WTC11 (cell line): Measurements from ENCODE around the gene GLG1. TPM values are rescaled to one million over a fixed set of nuclear protein-coding genes. Genes with fewer than 3 reads are reported as not detected.

ENCODE experiments used
- ATAC-seq: fragments of 200-7000 bp; cut with Tn5 transposase; 2 replicates; pipeline ENCODE4 v1.10.0; 2021; ENCODE audit warnings: mild to moderate bottlenecking, moderate library complexity
- CTCF ChIA-PET: fragments of 300-600 bp; sonication (Branson Sonifier 250); formaldehyde crosslinking; loops from one replicate; lab custom pipeline; 2021; ENCODE audit warnings: antibody characterized with exemption; lab: Charles Lee
- POLR2A ChIA-PET: fragments of 350-600 bp; sonication (Branson Sonifier 250); formaldehyde crosslinking; loops from one replicate; lab custom pipeline; 2021; ENCODE audit warnings: antibody characterized with exemption; lab: Charles Lee
- DNase-seq: peaks from one replicate; pipeline ENCODE4 v3.0.0; 2021; ENCODE audit warnings: low spot score
- H3K27ac Mint-ChIP-seq: 2 replicates; pipeline ENCODE4 v1.8.0; 2021; ENCODE audit warnings: mixed read lengths
- H3K27me3 Mint-ChIP-seq: 2 replicates; pipeline ENCODE4 v1.8.0; 2021; ENCODE audit warnings: low read depth, mild to moderate bottlenecking, moderate library complexity, mixed read lengths
- H3K36me3 Mint-ChIP-seq: 2 replicates; pipeline ENCODE4 v1.8.0; 2021; ENCODE audit warnings: mixed read lengths
- H3K4me1 Mint-ChIP-seq: 2 replicates; pipeline ENCODE4 v1.8.0; 2022; ENCODE audit warnings: mixed read lengths
- H3K4me3 Mint-ChIP-seq: 2 replicates; pipeline ENCODE4 v1.8.0; 2021; ENCODE audit warnings: mild to moderate bottlenecking, moderate library complexity, mixed read lengths
- H3K9me3 Mint-ChIP-seq: 2 replicates; pipeline ENCODE4 v1.8.0; 2021; ENCODE audit warnings: mixed read lengths
- ESRRA ChIP-seq: sonication (generic); formaldehyde crosslinking; IDR thresholded peaks from 2 replicates; pipeline ENCODE4 v1.8.1; 2022; ENCODE audit warnings: mild to moderate bottlenecking, missing genetic modification reagents, borderline replicate concordance
- FOXP1 ChIP-seq: sonication (generic); formaldehyde crosslinking; IDR thresholded peaks from 2 replicates; pipeline ENCODE4 v1.8.0; 2022; ENCODE audit warnings: missing genetic modification reagents, mild to moderate bottlenecking, moderate library complexity, borderline replicate concordance
- GTF2I ChIP-seq: fragments of 250-450 bp; sonication (Bioruptor Pico); conservative IDR thresholded peaks from 2 replicates; pipeline ENCODE4 v1.4.0; 2021; ENCODE audit warnings: mild to moderate bottlenecking
- NFE2L1 ChIP-seq: sonication (generic); formaldehyde crosslinking; IDR thresholded peaks from 2 replicates; pipeline ENCODE4 v1.8.1; 2023; ENCODE audit warnings: missing genetic modification reagents
- RORB ChIP-seq: fragments of 250-450 bp; sonication (Bioruptor Pico); IDR thresholded peaks from 2 replicates; pipeline ENCODE4 v1.9.0; 2021; ENCODE audit warnings: mild to moderate bottlenecking
- SMAD3 ChIP-seq: sonication (generic); formaldehyde crosslinking; IDR thresholded peaks from 2 replicates; pipeline ENCODE4 v1.8.0; 2022; ENCODE audit warnings: missing genetic modification reagents, mild to moderate bottlenecking, borderline replicate concordance
- TEAD1 ChIP-seq: sonication (generic); formaldehyde crosslinking; IDR thresholded peaks from 2 replicates; pipeline ENCODE4 v1.8.0; 2022; ENCODE audit warnings: mild to moderate bottlenecking, missing genetic modification reagents
- TP53 ChIP-seq: sonication (generic); formaldehyde crosslinking; IDR thresholded peaks from 2 replicates; pipeline ENCODE4 v1.8.1; 2023; ENCODE audit warnings: mild to moderate bottlenecking, missing genetic modification reagents
- ZBTB21 ChIP-seq: sonication (generic); formaldehyde crosslinking; IDR thresholded peaks from 2 replicates; pipeline ENCODE4 v1.8.1; 2023; ENCODE audit warnings: mild to moderate bottlenecking, missing genetic modification reagents, borderline replicate concordance
- ZNF121 ChIP-seq: sonication (generic); formaldehyde crosslinking; IDR thresholded peaks from 2 replicates; pipeline ENCODE4 v1.8.0; 2023; ENCODE audit warnings: missing genetic modification reagents
- ZNF263 ChIP-seq: sonication (generic); formaldehyde crosslinking; IDR thresholded peaks from 2 replicates; pipeline ENCODE4 v1.8.1; 2022; ENCODE audit warnings: low read depth, mild to moderate bottlenecking, moderate library complexity, missing genetic modification reagents
- ZNF416 ChIP-seq: fragments of 250-450 bp; sonication (Bioruptor Pico); IDR thresholded peaks from 2 replicates; pipeline ENCODE4 v1.9.0; 2021; ENCODE audit warnings: mild to moderate bottlenecking, inconsistent platforms
- ZNF425 ChIP-seq: fragments of 250-450 bp; sonication (Bioruptor Pico); conservative IDR thresholded peaks from 2 replicates; pipeline ENCODE4 v1.9.0; 2021; ENCODE audit warnings: mild to moderate bottlenecking
- ZNF671 ChIP-seq: fragments of 250-450 bp; sonication (Bioruptor Pico); IDR thresholded peaks from 2 replicates; pipeline ENCODE4 v1.8.0; 2021; ENCODE audit warnings: mild to moderate bottlenecking
- total RNA-seq: library from RNA; stranded (reverse); gene quantifications from 3 replicates; pipeline ENCODE4 v1.2.3, GENCODE V29; 2021
- TF ChIP-seq, protein P1 (sequence below): sonication (generic); formaldehyde crosslinking; conservative IDR thresholded peaks from 2 replicates; pipeline ENCODE4 v1.8.1; 2023; ENCODE audit warnings: mild to moderate bottlenecking, low read depth, missing genetic modification reagents, moderate library complexity
- TF ChIP-seq, protein P2 (sequence below): sonication (generic); formaldehyde crosslinking; IDR thresholded peaks from 2 replicates; pipeline ENCODE4 v1.8.0; 2022; ENCODE audit warnings: missing genetic modification reagents
- TF ChIP-seq, protein P3 (sequence below): sonication (generic); formaldehyde crosslinking; IDR thresholded peaks from 2 replicates; pipeline ENCODE4 v1.8.1; 2023; ENCODE audit warnings: mild to moderate bottlenecking, missing genetic modification reagents, moderate library complexity
- TF ChIP-seq, protein P4 (sequence below): sonication (generic); formaldehyde crosslinking; IDR thresholded peaks from 2 replicates; pipeline ENCODE4 v1.8.0; 2023; ENCODE audit warnings: mild to moderate bottlenecking, missing genetic modification reagents

GLG1 gene
- total RNA-seq, 1 experiment from 2014 or later: 156 TPM

DNA sequence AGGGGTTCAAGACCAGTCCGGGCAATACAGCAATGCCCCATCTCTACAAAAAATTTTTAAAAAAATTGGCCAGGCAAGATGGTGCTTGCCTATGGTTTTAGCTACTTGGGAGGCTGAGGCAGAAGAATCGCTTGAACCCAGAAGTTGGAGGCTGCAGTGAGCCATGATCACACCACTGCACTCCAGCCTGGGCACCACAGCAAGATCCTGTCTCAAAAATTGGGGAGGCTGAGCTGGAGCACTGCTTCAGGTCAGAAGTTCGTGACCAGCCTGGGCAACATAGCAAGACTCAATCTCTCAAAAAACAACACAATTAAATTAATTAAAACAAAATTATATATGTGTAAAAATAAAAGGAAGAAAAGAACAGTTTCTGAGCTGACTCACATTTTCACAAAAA, 110.9 kb downstream of the GLG1 start:
- H3K9me3 Mint-ChIP-seq: no peaks in the 10 kb centered on the region
- H3K27me3 Mint-ChIP-seq: no peaks in the 10 kb centered on the region
- no peak overlapping the region for H3K4me3 Mint-ChIP-seq
- POLR2A ChIA-PET: no interaction called here
- no peak overlapping the region for H3K27ac Mint-ChIP-seq
- CTCF ChIA-PET: no interaction called here
- peaks cover 32% of the 10 kb centered on the region for H3K36me3 Mint-ChIP-seq
- no peaks in the 10 kb centered on the region for H3K4me1 Mint-ChIP-seq
- ATAC-seq: no peak
- no peak for DNase-seq
- TF ChIP-seq ESRRA (no peak), SMAD3 (CRISPR knock-in tag) (no peak), GTF2I (no peak), ZNF121 (CRISPR knock-in tag) (peak; percentile 65)
- TF ChIP-seq, protein P1, sequence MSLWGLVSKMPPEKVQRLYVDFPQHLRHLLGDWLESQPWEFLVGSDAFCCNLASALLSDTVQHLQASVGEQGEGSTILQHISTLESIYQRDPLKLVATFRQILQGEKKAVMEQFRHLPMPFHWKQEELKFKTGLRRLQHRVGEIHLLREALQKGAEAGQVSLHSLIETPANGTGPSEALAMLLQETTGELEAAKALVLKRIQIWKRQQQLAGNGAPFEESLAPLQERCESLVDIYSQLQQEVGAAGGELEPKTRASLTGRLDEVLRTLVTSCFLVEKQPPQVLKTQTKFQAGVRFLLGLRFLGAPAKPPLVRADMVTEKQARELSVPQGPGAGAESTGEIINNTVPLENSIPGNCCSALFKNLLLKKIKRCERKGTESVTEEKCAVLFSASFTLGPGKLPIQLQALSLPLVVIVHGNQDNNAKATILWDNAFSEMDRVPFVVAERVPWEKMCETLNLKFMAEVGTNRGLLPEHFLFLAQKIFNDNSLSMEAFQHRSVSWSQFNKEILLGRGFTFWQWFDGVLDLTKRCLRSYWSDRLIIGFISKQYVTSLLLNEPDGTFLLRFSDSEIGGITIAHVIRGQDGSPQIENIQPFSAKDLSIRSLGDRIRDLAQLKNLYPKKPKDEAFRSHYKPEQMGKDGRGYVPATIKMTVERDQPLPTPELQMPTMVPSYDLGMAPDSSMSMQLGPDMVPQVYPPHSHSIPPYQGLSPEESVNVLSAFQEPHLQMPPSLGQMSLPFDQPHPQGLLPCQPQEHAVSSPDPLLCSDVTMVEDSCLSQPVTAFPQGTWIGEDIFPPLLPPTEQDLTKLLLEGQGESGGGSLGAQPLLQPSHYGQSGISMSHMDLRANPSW: no peak
- TF ChIP-seq, all 79 proteins: peak for 1

GRCh38 chr16:74492976-74493375, 113.9 kb downstream of the GLG1 start:
- Mint-ChIP-seq H3K36me3 (peaks cover 50% of the 10 kb centered on the region), H3K9me3 (no peaks in the 10 kb centered on the region), H3K4me3 (no peak overlapping the region), H3K4me1 (no peaks in the 10 kb centered on the region), H3K27ac (no peak overlapping the region), H3K27me3 (no peaks in the 10 kb centered on the region)
- DNase-seq: no peak
- no peak for TF ChIP-seq TP53 (CRISPR knock-in tag)
- TF ChIP-seq ZNF416 (CRISPR knock-in tag): no peak
- no peak for TF ChIP-seq TEAD1
- no peak for TF ChIP-seq ZNF671 (CRISPR knock-in tag)
- TF ChIP-seq ZNF263 (CRISPR knock-in tag): no peak
- TF ChIP-seq RORB (CRISPR knock-in tag): no peak
- TF ChIP-seq NFE2L1: no peak
- TF ChIP-seq, protein P2, sequence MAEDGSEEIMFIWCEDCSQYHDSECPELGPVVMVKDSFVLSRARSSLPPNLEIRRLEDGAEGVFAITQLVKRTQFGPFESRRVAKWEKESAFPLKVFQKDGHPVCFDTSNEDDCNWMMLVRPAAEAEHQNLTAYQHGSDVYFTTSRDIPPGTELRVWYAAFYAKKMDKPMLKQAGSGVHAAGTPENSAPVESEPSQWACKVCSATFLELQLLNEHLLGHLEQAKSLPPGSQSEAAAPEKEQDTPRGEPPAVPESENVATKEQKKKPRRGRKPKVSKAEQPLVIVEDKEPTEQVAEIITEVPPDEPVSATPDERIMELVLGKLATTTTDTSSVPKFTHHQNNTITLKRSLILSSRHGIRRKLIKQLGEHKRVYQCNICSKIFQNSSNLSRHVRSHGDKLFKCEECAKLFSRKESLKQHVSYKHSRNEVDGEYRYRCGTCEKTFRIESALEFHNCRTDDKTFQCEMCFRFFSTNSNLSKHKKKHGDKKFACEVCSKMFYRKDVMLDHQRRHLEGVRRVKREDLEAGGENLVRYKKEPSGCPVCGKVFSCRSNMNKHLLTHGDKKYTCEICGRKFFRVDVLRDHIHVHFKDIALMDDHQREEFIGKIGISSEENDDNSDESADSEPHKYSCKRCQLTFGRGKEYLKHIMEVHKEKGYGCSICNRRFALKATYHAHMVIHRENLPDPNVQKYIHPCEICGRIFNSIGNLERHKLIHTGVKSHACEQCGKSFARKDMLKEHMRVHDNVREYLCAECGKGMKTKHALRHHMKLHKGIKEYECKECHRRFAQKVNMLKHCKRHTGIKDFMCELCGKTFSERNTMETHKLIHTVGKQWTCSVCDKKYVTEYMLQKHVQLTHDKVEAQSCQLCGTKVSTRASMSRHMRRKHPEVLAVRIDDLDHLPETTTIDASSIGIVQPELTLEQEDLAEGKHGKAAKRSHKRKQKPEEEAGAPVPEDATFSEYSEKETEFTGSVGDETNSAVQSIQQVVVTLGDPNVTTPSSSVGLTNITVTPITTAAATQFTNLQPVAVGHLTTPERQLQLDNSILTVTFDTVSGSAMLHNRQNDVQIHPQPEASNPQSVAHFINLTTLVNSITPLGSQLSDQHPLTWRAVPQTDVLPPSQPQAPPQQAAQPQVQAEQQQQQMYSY (CRISPR knock-in tag): no peak
- TF ChIP-seq ZBTB21 (CRISPR knock-in tag): no peak
- no peak for TF ChIP-seq ZNF425 (CRISPR knock-in tag)
- TF ChIP-seq FOXP1 (CRISPR knock-in tag): no peak
- TF ChIP-seq SMAD3 (CRISPR knock-in tag): no peak
- no peak for TF ChIP-seq ZNF121 (CRISPR knock-in tag)
- TF ChIP-seq, protein P3, sequence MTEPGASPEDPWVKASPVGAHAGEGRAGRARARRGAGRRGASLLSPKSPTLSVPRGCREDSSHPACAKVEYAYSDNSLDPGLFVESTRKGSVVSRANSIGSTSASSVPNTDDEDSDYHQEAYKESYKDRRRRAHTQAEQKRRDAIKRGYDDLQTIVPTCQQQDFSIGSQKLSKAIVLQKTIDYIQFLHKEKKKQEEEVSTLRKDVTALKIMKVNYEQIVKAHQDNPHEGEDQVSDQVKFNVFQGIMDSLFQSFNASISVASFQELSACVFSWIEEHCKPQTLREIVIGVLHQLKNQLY (CRISPR knock-in tag): no peak
- TF ChIP-seq, protein P4, sequence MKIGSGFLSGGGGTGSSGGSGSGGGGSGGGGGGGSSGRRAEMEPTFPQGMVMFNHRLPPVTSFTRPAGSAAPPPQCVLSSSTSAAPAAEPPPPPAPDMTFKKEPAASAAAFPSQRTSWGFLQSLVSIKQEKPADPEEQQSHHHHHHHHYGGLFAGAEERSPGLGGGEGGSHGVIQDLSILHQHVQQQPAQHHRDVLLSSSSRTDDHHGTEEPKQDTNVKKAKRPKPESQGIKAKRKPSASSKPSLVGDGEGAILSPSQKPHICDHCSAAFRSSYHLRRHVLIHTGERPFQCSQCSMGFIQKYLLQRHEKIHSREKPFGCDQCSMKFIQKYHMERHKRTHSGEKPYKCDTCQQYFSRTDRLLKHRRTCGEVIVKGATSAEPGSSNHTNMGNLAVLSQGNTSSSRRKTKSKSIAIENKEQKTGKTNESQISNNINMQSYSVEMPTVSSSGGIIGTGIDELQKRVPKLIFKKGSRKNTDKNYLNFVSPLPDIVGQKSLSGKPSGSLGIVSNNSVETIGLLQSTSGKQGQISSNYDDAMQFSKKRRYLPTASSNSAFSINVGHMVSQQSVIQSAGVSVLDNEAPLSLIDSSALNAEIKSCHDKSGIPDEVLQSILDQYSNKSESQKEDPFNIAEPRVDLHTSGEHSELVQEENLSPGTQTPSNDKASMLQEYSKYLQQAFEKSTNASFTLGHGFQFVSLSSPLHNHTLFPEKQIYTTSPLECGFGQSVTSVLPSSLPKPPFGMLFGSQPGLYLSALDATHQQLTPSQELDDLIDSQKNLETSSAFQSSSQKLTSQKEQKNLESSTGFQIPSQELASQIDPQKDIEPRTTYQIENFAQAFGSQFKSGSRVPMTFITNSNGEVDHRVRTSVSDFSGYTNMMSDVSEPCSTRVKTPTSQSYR (CRISPR knock-in tag): no peak
- ATAC-seq: no peak
- POLR2A ChIA-PET: interaction anchor here (0.7 kb wide), 1 partner anchor 155 kb away, joined by 3 read pairs; no protein-coding TSS in a partner anchor
- CTCF ChIA-PET: no interaction called here
